LoVo (cell line): Measurements from ENCODE around the gene CCDC88A.
A peak's percentile ranks its signal among the peaks of the same experiment; 100 is the strongest.
"Not testable (repeated sequence)": the region's sequence is repeated elsewhere in the genome, so short reads cannot be mapped to it uniquely, and the experiment has no call there.

Source experiments
- DNase-seq: peaks from one replicate; pipeline ENCODE4 v3.0.0-alpha.2; 2016; ENCODE audit warnings: low spot score

CCDC88A gene

GRCh38 chr2:55296393-55296792 lies 123.3 kb downstream of the CCDC88A start:
- DNase-seq, result no peak

DNA sequence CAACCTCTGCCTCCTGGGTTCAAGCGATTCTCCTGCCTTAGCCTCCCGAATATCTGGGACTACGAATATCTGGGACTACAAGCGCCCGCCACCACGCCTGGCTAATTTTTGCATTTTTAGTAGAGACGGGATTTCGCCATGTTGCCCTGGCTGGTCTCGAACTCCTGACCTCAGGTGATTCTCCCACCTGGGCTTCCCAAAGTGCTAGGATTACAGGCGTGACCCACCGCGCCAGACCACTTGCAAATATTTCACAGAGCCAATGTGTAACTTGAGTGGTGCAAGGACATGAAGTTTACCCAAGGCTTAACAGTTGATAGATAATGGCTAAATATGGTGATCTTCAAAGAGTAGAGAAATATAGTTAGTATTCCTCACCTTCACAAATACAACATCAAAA lies 136.6 kb downstream of the CCDC88A start:
- no peak for DNase-seq

DNA sequence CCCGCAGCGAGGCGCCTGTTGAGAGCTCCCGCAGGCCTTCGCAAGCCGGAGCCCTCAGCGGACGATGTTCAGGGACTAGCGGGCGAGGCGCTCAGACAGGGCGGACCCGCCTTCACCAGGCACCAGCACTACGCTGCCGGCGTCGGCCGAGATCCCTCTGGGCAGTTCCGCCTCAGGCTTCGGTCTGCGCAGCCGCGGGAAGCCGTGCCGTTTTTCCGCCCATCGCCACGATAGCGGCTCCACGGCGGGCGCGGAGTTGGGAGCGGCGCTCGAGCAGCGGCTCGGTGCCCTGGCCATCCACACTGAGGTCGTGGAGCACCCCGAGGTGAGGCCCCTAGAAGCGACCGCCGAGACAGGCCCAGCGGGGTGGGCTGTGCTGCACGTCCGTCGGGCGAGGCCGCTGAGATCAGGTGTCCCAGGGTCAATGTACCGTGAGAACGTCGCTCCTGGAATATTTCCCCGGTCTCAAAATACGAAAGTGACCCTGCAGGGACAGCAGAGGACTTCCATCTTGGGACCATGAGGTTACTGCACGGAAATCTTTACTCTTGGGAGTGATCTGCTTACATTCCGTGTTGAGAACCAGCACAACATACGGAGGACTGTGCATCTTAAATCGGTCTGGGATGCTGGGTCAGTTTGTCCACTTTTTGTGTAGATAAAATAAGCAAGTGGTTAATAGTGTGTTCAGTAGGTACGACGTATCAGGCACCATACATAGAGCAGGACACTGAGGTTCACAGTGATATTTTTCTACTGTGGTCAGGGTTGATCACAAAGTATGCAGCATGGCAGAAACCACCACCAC lies 137.3 kb downstream of the CCDC88A start:
- peak; percentile 89 for DNase-seq

- not testable (repeated sequence) for DNase-seq
These were observed 138.7 kb downstream of the CCDC88A start for GRCh38 chr2:55280851-55281546.

DNA sequence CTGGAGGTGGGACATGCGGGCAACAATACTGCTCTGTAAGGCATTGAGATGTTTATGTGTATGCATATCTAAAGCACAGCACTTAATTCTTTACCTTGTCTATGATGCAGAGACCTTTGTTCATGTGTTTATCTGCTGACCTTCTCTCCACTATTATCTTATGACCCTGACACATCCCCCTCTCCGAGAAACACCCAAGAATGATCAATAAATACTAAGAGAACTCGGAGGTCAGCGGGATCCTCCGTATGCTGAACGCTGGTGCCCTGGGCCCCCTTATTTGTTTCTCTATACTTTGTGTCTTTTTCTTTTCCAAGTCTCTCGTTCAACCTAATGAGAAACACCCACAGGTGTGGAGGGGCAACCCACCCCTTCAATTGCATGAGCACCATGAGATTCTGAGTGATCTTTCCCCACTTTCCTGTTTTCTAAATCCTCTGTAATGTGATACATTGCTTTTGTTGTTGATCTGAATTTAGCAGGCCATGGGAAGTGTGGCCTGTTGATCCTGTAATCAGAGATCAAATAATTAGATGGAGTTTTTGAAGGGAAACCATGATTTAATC lies 139.7 kb downstream of the CCDC88A start:
- not testable (repeated sequence) for DNase-seq

GRCh38 chr2:55279214-55279835 lies 140.3 kb downstream of the CCDC88A start:
- not testable (repeated sequence) for DNase-seq

DNA sequence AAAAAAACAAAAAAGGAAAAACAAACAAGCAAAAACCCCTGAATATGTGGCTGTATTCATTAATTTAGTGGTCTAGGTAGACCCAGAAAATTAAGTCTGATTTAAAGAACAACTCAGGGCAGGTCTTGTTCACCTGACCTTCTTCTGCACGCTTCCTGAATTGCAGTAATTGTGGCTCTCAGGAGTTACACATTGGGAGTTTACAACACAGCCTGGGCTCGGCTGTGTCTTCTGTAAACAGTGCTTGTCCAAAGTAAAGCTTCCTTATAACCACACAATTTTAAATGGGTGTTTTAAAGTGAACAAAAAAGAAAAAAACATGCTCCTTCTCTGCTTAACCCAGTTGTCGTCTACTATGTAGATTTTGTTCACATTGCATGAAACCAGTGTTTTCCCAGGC lies 142.3 kb downstream of the CCDC88A start:
- DNase-seq, result no peak

DNA sequence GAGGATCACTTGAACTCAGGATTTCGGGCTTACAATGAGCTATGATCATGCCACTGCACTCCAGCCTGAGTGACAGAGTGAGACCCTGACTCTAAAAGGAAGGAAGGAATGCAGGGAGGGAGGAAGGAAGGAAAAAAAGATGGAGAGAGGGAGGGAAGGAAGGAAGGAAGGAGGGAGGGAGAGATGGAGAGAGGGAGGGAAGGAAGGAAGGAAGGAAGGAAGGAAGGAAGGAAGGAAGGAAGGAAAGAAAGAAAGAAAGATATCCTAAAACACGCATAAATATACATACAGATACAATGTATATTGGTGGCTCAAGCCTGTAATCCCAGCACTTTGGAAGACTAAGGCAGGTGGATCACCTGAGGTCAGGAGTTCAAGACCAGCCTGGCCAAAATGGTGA lies 145.3 kb downstream of the CCDC88A start:
- DNase-seq, result not testable (repeated sequence)

DNA sequence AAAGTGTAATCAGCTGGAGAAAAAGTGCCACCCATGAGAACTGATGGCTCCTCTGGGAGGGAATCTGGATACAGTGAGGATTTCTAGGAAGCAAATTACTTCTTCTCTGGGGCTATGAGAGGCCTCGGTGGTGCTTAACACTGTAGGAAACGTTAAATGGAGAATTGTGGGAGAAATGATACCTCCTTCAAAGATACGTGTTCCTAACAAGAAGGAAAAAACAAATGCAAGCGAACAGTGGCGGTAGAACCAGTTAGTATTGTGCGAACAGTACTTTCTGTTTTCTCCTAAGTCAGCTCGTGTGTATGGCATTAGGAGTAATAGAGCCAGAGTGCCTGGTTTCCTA lies 150.0 kb downstream of the CCDC88A start:
- no peak for DNase-seq

- DNase-seq, result peak; percentile 95
These were observed 150.6 kb downstream of the CCDC88A start, which contains the start of gene MTIF2 for GRCh38 chr2:55268907-55269644. MTIF2 (minus strand) TSS chr2:55269231; CDS start chr2:55263858, 5,373 bp downstream.

DNA sequence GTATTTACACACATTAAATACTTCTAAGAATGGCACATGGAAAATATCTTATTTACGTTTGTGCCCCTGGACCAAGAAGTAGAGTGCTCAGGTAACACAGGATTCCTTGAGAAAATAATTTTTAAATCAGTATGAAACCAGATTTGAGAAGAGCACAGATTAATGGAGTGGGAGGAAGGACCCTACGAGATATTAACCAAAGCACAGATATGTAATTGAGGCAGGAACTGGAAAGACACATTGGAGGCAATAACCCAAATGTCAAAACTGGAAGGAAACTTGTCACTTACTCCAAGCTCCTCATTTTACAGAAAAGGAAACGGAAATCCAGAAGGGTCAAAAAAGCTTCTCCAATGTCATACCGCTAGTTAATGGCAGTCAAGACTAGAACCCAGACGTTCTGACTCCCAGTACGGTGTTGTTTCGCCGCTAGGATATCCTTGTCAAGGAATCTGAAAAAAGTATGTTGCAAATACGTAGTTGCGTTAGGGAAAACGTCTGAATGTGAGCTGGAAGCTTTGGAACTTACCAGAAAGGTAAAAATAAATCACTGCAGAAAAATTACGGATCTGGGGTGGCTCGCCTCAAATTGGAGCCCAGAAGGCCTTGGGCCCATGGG lies 151.3 kb downstream of the CCDC88A start:
- DNase-seq, result no peak

- DNase-seq, result not testable (repeated sequence)
These were observed 160.1 kb downstream of the CCDC88A start for GRCh38 chr2:55259586-55259985.

DNA sequence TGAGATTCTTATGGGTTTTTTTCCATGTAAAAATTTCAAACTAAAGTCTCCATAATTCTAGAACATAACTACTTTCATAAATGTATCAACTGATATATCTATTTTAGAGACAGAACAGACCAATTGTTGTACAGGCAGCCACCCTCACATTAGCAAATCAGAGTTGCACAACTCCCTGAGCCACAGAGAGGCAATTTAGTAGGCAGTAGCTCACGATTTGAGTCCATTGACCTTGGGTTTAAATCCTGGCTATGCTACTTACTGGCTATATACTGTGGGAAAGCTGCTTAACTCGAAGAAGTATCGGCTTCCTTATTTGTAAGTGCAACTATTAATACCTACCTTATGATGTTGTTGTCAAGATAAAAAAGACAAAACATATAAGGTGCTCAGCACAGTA lies 166.8 kb downstream of the CCDC88A start:
- DNase-seq, result no peak

GRCh38 chr2:55247025-55247424 lies 172.6 kb downstream of the CCDC88A start:
- no peak for DNase-seq

- DNase-seq, result no peak
These were observed 174.2 kb downstream of the CCDC88A start for GRCh38 chr2:55245411-55245810.

GRCh38 chr2:55242617-55243016 lies 177.0 kb downstream of the CCDC88A start:
- no peak for DNase-seq

DNA sequence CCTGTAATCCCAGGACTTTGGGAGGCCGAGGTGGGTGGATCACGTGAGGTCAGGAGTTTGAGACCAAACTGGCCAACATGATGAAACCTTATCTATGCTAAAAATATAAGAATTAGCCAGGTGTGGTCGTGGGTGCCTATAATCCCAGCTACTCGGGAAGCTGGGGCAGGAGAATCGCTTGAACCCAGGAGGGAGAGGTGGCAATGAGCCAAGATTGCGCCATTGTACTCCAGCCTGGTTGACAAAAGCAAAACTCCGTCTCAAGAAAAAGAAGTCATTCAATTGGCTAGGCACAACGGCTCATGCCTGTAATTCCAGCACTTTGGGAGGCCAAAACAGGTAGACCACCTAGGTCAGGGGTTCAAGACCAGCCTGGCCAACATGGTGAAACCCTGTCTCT lies 178.1 kb downstream of the CCDC88A start:
- not testable (repeated sequence) for DNase-seq

DNA sequence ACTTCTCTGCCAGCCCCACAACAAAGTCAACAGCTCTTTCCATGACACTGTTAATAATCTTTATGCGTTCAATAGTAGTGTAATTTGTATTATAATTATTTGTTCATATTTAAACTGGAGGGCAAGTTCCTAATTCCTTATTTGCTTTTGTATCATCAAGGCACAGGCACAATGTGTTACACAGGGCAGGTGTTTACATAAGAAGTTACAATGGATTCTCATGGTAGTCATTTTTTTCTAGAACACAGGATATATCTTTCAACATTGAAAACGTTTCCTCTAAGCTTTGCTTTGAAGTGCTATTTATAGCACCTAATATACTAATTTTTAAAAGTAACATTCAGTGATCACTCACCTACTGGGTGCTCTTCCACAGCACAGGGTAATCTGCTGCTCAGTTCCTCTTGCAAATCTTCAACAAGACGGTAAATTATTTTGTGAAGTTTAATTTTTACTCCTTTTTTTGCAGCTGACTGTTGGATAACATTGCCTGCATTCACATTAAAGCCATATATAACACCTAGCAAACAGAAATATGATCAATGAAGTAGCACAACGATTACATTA lies 179.9 kb downstream of the CCDC88A start:
- no peak for DNase-seq
